Measurements from ENCODE around the gene FAM228A.

DNA sequence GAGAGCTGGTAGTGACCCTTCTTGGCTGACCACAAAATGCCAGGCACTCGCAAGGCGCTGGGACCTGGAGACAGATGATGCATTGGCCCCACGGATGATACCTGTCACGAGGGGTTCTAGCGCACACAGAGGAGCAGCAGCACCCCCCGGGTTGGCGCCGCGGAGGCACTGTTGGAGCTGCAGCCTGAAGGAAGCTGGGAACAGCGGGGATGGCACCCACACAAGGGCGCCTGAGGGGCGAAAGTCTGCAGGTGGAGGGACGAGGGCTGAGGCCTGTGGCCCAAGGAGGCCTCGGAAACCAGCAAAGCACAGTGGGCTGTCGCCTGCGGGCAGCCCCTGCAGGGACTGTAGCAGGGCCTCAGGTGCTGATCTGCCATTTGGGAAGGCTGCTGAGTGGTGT, 33.6 kb downstream of the FAM228A start:
- TF ChIP-seq, protein P1, sequence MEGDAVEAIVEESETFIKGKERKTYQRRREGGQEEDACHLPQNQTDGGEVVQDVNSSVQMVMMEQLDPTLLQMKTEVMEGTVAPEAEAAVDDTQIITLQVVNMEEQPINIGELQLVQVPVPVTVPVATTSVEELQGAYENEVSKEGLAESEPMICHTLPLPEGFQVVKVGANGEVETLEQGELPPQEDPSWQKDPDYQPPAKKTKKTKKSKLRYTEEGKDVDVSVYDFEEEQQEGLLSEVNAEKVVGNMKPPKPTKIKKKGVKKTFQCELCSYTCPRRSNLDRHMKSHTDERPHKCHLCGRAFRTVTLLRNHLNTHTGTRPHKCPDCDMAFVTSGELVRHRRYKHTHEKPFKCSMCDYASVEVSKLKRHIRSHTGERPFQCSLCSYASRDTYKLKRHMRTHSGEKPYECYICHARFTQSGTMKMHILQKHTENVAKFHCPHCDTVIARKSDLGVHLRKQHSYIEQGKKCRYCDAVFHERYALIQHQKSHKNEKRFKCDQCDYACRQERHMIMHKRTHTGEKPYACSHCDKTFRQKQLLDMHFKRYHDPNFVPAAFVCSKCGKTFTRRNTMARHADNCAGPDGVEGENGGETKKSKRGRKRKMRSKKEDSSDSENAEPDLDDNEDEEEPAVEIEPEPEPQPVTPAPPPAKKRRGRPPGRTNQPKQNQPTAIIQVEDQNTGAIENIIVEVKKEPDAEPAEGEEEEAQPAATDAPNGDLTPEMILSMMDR (conservative IDR thresholded peaks at IDR 0.05) = no peak
- TF ChIP-seq EZH2 (IDR thresholded peaks at IDR 0.05; ENCODE audit: low read depth) = no peak

Measured in PC-9 (cell line).